Neural progenitor cell (in vitro differentiated cells): ENCODE measurements around the gene MEIOSIN. TPM values are rescaled to one million over a fixed set of nuclear protein-coding genes. Genes with fewer than 3 reads are reported as not detected.

Source experiments
- DNase-seq: peaks from one replicate; pipeline ENCODE4 v3.0.0-alpha.2; 2016; ENCODE audit warnings: low spot score
- H2AFZ ChIP-seq: fragments of 200-600 bp; sonication (generic); replicated peaks from 2 replicates; pipeline ENCODE4 v1.6.1; 2016; ENCODE audit warnings: antibody characterized with exemption
- H3F3A ChIP-seq: fragments of 200-600 bp; sonication (generic); 2 replicates; pipeline ENCODE4 v1.6.1; 2016; ENCODE audit warnings: antibody characterized with exemption, low read depth
- H3K27ac ChIP-seq: fragments of 200-600 bp; sonication (generic); 2 replicates; pipeline ENCODE4 v1.5.1; 2016; ENCODE audit warnings: mild to moderate bottlenecking
- H3K27me3 ChIP-seq: fragments of 200-600 bp; sonication (generic); 2 replicates; pipeline ENCODE4 v1.6.1; 2016; ENCODE audit warnings: mild to moderate bottlenecking, moderate library complexity
- H3K36me3 ChIP-seq: fragments of 200-600 bp; sonication (generic); 2 replicates; pipeline ENCODE4 v1.5.1; 2016
- H3K4me1 ChIP-seq: fragments of 200-600 bp; sonication (generic); 2 replicates; pipeline ENCODE4 v1.6.1; 2016; ENCODE audit warnings: mixed run types
- H3K4me2 ChIP-seq: fragments of 200-600 bp; sonication (generic); 2 replicates; pipeline ENCODE4 v1.6.1; 2016
- H3K4me3 ChIP-seq: fragments of 200-600 bp; sonication (generic); 2 replicates; pipeline ENCODE4 v1.5.1; 2016
- H3K79me2 ChIP-seq: fragments of 200-600 bp; sonication (generic); 2 replicates; pipeline ENCODE4 v1.6.1; 2016; ENCODE audit warnings: low read depth
- H3K9ac ChIP-seq: fragments of 200-600 bp; sonication (generic); 2 replicates; pipeline ENCODE4 v1.6.1; 2016
- H3K9me3 ChIP-seq: fragments of 200-600 bp; sonication (generic); 2 replicates; pipeline ENCODE4 v1.5.1; 2016; ENCODE audit warnings: low read depth
- H4K20me1 ChIP-seq: fragments of 200-600 bp; sonication (generic); 2 replicates; pipeline ENCODE4 v1.6.1; 2016; ENCODE audit warnings: low read depth
- H3K27ac Mint-ChIP-seq: 3 replicates; pipeline ENCODE4 v1.8.0; 2021; ENCODE audit warnings: mixed read lengths
- H3K27me3 Mint-ChIP-seq: 2 replicates; pipeline ENCODE4 v1.8.0; 2022; ENCODE audit warnings: low read depth, mild to moderate bottlenecking, inconsistent platforms, moderate library complexity, mixed read lengths; ENCODE audit not compliant: insufficient read depth
- H3K36me3 Mint-ChIP-seq: 3 replicates; pipeline ENCODE4 v1.8.0; 2021; ENCODE audit warnings: mixed read lengths
- H3K4me1 Mint-ChIP-seq: 3 replicates; pipeline ENCODE4 v1.8.0; 2021; ENCODE audit warnings: mixed read lengths
- H3K4me3 Mint-ChIP-seq: 3 replicates; pipeline ENCODE4 v1.8.0; 2021; ENCODE audit warnings: mild to moderate bottlenecking, moderate library complexity, mixed read lengths
- H3K9me3 Mint-ChIP-seq: 3 replicates; pipeline ENCODE4 v1.8.0; 2020; ENCODE audit warnings: mixed read lengths
- EZH2 ChIP-seq: fragments of 200-600 bp; sonication (generic); IDR thresholded peaks from 2 replicates; pipeline ENCODE4 v1.6.1; 2017; ENCODE audit warnings: antibody characterized with exemption, mild to moderate bottlenecking, moderate library complexity
- EZH2phosphoT487 ChIP-seq: fragments of 200-600 bp; sonication (generic); IDR thresholded peaks from 2 replicates; pipeline ENCODE4 v1.6.1; 2017; ENCODE audit warnings: antibody characterized with exemption
- total RNA-seq: library from RNA; depleted of rRNA; stranded (reverse); fragments of >200 nt; gene quantifications from 2 replicates; pipeline ENCODE4 v1.2.3, GENCODE V29; 2015; ENCODE audit warnings: low replicate concordance
- TF ChIP-seq, protein P1 (sequence below): fragments of 200-600 bp; sonication (generic); IDR thresholded peaks from 2 replicates; pipeline ENCODE4 v1.5.1; 2017; ENCODE audit warnings: antibody characterized with exemption, mild to moderate bottlenecking

MEIOSIN gene
- total RNA-seq, 1 donor from 2014 or later, result not detected

DNA sequence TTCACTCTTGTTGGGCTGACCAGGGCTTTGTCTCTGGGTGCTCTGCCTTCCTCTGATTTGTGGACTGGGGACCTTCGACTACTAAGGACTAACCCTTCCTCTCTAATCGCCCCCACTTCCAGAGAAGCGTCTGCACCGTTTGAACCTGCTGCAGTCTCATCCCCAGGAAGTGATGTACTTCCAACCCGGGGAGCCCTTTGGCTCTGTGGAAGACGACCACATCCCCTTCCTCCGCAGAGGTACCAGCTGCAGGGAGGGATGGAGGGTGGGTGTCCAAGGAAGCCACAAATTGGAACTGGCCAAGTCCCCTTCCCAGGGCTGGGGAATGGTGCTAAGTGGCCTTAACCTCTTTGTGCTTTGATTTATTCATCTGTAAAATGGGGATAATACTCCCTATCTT lies 31.6 kb upstream of the MEIOSIN start:
- H3K9ac ChIP-seq, result no peak overlapping the region
- no peaks in the 10 kb centered on the region for H4K20me1 ChIP-seq
- H3K27me3 ChIP-seq, result no peaks in the 10 kb centered on the region
- Mint-ChIP-seq H3K36me3 (peaks cover 11% of the 10 kb centered on the region), H3K27ac (no peak overlapping the region), H3K4me1 (no peaks in the 10 kb centered on the region), H3K4me3 (no peak overlapping the region), H3K9me3 (no peaks in the 10 kb centered on the region), H3K27me3 (no peaks in the 10 kb centered on the region)
- H3K9me3 ChIP-seq, result no peaks in the 10 kb centered on the region
- H3F3A ChIP-seq, result peaks cover 4% of the 10 kb centered on the region
- H3K27ac ChIP-seq, result no peak overlapping the region
- H3K4me3 ChIP-seq, result no peak overlapping the region
- H3K4me2 ChIP-seq, result no peak overlapping the region
- no peaks in the 10 kb centered on the region for H3K36me3 ChIP-seq
- H2AFZ ChIP-seq, result no peak overlapping the region
- no peak for DNase-seq
- H3K79me2 ChIP-seq, result no peaks in the 10 kb centered on the region
- TF ChIP-seq EZH2phosphoT487 (no peak), EZH2 (no peak)
- TF ChIP-seq, protein P1, sequence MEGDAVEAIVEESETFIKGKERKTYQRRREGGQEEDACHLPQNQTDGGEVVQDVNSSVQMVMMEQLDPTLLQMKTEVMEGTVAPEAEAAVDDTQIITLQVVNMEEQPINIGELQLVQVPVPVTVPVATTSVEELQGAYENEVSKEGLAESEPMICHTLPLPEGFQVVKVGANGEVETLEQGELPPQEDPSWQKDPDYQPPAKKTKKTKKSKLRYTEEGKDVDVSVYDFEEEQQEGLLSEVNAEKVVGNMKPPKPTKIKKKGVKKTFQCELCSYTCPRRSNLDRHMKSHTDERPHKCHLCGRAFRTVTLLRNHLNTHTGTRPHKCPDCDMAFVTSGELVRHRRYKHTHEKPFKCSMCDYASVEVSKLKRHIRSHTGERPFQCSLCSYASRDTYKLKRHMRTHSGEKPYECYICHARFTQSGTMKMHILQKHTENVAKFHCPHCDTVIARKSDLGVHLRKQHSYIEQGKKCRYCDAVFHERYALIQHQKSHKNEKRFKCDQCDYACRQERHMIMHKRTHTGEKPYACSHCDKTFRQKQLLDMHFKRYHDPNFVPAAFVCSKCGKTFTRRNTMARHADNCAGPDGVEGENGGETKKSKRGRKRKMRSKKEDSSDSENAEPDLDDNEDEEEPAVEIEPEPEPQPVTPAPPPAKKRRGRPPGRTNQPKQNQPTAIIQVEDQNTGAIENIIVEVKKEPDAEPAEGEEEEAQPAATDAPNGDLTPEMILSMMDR, result no peak
- H3K4me1 ChIP-seq, result no peaks in the 10 kb centered on the region

DNA sequence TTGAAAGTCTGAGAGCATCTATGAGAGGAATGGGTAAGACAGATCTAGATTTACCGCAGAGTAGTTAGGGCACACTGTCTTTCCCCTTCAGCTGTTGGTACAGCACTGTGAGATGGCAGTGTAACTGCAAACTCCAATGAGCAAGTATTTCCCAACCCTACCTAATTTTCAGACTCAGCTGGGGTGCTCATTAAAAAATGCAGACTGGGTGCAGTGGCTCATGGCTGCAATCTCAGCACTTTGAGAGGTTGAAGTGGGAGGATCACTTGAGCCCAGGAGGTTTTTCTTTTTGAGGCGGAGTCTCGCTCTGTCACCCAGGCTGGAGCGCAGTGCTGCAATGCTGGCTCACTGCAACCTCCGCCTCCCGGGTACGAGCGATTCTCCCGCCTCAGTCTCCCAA lies 28.1 kb upstream of the MEIOSIN start:
- no peak for DNase-seq
- Mint-ChIP-seq H3K9me3 (no peaks in the 10 kb centered on the region), H3K4me3 (no peak overlapping the region), H3K27me3 (no peaks in the 10 kb centered on the region), H3K27ac (no peak overlapping the region), H3K36me3 (peaks cover 9% of the 10 kb centered on the region), H3K4me1 (peaks cover 11% of the 10 kb centered on the region)
- H4K20me1 ChIP-seq, result no peaks in the 10 kb centered on the region
- H3K27me3 ChIP-seq, result no peaks in the 10 kb centered on the region
- no peak overlapping the region for H3K4me3 ChIP-seq
- no peak overlapping the region for H3K27ac ChIP-seq
- no peaks in the 10 kb centered on the region for H3K36me3 ChIP-seq
- no peaks in the 10 kb centered on the region for H3K79me2 ChIP-seq
- no peak overlapping the region for H2AFZ ChIP-seq
- no peak overlapping the region for H3K9ac ChIP-seq
- TF ChIP-seq EZH2phosphoT487 (no peak), EZH2 (no peak)
- TF ChIP-seq, protein P1, result no peak
- H3K4me2 ChIP-seq, result no peak overlapping the region
- H3F3A ChIP-seq, result peaks cover 14% of the 10 kb centered on the region
- no peaks in the 10 kb centered on the region for H3K4me1 ChIP-seq
- no peaks in the 10 kb centered on the region for H3K9me3 ChIP-seq

DNA sequence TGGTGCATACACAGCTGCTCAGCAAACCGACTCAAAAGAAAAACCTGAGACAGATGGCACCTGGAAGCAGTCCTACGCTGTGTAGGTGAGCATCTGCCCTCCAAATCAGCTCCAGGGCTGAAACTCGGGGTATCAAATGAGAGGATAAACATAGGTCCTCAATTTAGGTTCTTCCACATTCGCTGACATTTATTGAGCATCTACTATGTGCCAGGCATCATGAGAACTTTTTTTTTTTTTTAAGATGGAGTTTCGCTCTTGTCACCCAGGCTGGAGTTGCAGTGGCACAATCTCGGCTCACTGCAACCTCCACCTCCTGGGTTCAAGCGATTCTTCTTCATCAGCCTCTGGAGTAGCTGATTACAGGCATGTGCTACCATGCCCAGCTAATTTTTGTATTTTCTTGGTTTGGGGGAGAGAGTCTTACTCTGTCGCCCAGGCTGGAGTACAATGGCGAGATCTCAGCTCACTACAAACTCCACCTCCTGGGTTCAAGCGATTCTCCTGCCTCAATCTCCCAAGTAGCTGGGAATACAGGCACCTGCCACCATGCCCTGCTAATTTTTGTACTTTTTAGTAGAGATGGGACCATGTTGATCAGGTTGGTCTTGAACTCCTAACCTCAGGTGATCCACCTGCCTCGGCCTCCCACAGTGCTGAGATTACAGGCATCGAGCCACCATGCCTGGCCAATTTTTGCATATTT lies 27.4 kb upstream of the MEIOSIN start:
- Histone ChIP-seq H3K27me3 (no peaks in the 10 kb centered on the region), H3K79me2 (peaks cover 7% of the 10 kb centered on the region), H3F3A (peaks cover 14% of the 10 kb centered on the region), H3K9ac (no peak overlapping the region), H2AFZ (no peak overlapping the region), H4K20me1 (no peaks in the 10 kb centered on the region), H3K4me3 (no peak overlapping the region), H3K36me3 (no peaks in the 10 kb centered on the region), H3K27ac (no peak overlapping the region), H3K4me2 (no peak overlapping the region), H3K4me1 (no peaks in the 10 kb centered on the region), H3K9me3 (no peaks in the 10 kb centered on the region)
- no peak overlapping the region for H3K4me3 Mint-ChIP-seq
- TF ChIP-seq EZH2 (no peak), EZH2phosphoT487 (no peak)
- TF ChIP-seq, protein P1, result no peak
- peaks cover 15% of the 10 kb centered on the region for H3K36me3 Mint-ChIP-seq
- H3K27ac Mint-ChIP-seq, result no peak overlapping the region
- H3K27me3 Mint-ChIP-seq, result no peaks in the 10 kb centered on the region
- H3K9me3 Mint-ChIP-seq, result no peaks in the 10 kb centered on the region
- H3K4me1 Mint-ChIP-seq, result peaks cover 16% of the 10 kb centered on the region
- DNase-seq, result no peak
